ENCODE measurements around the gene GLG1.

DNA sequence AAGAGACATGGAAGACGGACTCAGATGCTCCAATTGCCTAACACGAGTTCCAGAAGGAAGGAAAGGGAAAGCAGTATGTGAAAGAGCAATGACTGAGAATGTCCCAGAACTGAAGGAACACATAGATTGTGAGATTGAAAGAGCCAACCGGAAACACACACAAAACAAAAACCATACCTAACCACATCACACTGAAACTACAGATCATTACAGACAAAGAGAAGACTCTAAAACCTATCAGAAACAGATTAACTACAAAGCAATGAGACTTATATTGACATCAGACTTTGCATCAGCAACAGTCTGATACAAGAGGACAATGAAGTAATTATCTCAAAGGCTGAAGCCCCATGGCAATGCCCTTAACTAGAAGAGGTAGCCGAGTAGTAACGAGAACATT, 140.0 kb downstream of the GLG1 start:
- TF ChIP-seq, protein P1, sequence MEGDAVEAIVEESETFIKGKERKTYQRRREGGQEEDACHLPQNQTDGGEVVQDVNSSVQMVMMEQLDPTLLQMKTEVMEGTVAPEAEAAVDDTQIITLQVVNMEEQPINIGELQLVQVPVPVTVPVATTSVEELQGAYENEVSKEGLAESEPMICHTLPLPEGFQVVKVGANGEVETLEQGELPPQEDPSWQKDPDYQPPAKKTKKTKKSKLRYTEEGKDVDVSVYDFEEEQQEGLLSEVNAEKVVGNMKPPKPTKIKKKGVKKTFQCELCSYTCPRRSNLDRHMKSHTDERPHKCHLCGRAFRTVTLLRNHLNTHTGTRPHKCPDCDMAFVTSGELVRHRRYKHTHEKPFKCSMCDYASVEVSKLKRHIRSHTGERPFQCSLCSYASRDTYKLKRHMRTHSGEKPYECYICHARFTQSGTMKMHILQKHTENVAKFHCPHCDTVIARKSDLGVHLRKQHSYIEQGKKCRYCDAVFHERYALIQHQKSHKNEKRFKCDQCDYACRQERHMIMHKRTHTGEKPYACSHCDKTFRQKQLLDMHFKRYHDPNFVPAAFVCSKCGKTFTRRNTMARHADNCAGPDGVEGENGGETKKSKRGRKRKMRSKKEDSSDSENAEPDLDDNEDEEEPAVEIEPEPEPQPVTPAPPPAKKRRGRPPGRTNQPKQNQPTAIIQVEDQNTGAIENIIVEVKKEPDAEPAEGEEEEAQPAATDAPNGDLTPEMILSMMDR (IDR thresholded peaks at IDR 0.05), result no peak
- no peak for TF ChIP-seq POLR2A (IDR thresholded peaks at IDR 0.05)
